Femur (tissue), 1 donor: Measurements from ENCODE around the gene SPHKAP.
"Not testable (repeated sequence)": the region's sequence is repeated elsewhere in the genome, so short reads cannot be mapped to it uniquely, and the experiment has no call there.

Source experiments
- DNase-seq: peaks from one replicate; pipeline ENCODE4 v3.0.0-alpha.2; 2017

SPHKAP gene

DNA sequence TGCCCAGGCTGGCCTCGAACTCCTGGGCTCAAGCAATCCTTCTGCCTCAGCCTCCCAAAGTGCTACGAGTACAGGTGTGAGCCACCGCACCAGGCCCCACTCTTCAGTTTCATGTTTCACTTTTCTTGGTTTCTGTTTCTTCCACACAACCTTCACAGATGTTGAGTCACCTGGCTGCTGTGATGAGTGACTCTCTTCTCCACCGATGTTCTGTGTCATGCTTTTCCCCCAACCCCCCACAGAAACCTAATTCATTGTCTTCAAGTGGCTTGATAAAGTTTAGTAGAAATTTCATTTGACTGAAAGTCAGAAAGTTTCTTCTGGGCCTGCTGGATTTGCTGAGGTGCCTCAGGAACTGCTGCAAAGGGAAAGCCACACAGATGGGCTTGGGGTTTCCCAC, 78.5 kb downstream of the SPHKAP start:
- DNase-seq, result no peak

DNA sequence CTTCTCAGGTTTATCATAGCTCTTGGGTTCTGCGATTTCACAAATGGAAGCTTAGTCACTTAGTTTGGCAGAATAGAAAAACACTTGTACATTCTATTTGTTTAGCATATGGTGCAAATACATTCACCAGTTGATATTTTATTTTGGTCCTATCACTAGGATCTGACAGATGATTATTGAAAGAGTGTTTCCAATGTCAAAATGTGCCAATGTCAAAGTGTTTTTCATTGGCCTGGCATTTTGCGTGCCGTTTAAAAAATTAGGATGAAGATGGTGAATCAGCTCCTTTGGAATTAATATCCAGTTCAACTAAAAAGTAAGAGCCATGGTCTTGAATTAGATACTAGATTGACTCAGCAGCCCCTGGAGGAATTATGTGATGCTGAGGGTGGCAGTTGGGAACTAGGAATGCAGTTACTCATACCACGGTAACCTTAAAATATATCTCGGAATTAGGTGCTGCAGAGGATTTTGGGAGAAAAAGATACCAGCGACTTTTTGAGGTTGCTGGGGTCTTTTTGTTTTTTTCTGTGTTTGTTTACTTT, 87.0 kb downstream of the SPHKAP start:
- DNase-seq, result no peak

DNA sequence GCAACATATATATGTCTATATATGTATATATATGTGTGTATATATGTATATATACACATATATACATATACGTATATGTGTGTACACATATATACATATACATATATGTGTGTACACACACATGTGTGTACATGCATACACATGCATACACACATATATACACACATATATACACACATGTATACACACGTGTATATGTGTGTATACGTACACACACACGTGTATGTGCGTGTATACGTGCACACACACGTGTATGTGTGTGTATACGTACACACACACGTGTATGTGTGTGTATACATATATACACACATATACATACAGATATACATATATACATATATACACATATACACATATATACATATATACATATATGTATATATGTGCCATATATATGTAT, 89.4 kb downstream of the SPHKAP start:
- no peak for DNase-seq

DNA sequence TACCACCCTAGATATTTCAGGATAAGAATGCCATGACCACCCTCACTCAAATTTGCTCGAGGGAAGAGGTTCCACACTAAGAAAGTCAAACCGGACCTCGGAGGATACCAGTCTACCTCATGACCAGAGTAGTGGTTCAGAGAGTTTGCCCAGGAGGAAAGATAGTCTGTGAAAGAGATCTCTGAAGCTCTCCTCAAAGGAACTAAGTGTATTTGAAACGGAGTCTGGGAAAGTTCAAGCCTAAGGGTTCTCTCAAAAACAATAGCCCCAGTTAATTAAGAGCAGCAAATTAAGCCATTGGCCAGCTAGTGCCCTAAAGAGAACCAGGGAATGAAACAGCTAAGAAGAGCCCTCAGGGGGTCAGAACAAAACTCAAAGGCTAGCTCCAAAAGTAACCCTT, 94.9 kb downstream of the SPHKAP start:
- no peak for DNase-seq

DNA sequence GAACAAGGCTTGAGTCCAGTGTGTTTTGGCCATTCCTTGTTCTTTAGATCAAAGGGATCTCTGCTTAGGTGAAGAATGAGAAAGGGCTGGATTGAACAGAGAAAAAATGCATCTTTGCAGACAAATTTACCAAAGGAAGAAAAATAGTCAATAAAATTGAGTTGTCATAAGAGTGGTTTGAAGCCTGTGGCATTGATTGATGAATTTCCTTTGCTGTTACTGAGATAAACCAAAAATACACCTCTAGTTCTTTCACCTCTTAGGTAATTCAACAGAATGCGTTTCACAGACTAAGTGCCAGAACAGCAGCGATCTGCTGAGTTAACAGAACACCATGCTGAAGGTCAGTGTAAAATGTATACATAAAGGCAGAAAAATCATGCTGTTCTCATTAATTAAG, 96.8 kb downstream of the SPHKAP start:
- no peak for DNase-seq

DNA sequence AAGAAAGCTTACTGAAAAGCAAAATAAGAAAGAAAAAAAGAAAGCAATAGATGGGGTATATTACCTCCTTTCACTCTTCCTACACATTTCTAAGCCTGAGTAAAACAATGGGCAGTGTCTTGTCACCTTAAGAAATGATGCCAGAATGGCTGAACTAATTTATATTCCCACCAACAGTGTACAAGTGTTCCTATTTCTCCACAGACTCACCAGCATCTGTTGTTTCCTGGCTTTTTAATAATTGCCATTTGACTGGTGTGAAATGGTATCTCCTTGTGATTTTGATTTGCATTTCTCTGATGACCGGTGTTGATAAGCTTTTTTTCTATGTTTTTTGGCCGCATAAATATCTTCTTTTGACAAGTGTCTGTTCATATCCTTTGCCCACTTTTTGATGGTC, 98.4 kb downstream of the SPHKAP start:
- no peak for DNase-seq

DNA sequence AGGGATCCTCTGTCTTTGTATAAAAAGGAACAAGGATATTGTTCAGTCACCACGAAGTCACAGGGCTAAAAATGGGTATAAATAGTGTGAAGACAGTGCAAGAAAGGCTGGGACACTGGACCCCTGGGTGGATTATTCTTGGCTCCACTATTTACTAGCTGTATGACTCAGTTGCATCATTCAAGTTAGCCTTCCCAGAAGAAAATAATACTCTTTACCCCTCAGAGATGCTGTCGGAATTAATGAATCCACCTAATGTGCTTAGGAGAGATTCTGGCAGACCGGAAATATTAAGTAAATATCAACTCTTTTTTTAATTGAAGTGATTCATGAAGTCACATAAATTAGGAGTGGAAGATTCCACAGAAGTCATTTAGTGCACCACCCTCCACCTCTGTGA, 98.9 kb downstream of the SPHKAP start:
- no peak for DNase-seq

DNA sequence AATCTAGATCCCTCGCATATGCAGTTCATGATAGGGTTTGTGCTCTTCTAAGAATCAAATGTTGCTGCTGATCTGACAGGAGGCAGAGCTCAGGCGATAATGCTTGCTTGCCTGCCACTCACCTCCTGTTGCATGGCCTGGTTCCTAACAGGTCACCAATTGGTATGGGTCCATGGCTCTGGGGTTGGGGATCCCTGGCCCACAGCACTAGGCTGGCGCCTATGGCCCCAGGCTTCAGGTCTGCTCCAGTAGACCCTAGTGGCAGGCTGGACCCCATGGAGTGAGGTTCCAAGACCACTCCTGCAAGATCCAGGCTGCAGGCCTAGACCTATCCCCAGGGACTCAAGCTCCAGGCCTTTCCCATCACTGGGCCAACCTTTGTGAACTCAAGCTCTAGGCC, 102.3 kb downstream of the SPHKAP start:
- no peak for DNase-seq

DNA sequence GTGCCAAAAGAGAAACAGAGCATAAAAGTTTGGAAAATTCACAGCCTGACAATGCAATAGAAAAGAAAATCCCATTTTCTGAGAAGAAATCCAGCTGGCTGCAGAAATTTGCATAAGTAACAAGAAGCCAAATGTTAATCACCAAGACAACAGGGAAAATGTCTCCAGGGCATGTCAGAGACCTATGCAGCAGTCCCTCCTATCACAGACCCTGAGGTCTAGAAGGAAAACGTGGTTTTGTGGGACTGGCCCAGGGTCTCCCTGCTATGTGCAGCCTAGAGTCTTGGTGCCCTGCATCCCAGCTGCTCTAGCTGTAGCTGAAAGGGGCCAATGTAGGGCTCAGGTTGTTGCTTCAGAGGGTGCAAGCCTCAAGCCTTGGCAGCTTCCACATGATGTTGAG, 104.8 kb downstream of the SPHKAP start:
- DNase-seq, result not testable (repeated sequence)

DNA sequence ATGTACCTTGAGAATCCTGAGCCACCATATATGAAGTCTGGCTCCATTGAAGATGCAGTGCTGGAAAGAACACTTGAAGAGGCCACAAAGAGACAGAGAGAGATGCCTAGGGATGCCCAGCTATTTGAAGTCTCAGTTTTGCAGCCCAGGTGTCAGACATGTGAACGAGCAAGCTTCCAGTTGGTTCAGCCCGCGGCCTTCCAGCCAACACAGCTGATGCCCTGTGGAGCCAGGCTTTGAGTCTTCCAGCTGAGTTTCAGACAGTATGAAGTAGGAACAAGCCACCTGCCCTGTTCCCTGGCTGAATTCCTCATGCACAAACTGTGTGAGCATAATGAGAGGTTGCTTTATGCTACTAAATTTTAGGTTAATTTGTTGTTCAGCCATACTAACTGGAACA, 108.8 kb downstream of the SPHKAP start:
- no peak for DNase-seq

DNA sequence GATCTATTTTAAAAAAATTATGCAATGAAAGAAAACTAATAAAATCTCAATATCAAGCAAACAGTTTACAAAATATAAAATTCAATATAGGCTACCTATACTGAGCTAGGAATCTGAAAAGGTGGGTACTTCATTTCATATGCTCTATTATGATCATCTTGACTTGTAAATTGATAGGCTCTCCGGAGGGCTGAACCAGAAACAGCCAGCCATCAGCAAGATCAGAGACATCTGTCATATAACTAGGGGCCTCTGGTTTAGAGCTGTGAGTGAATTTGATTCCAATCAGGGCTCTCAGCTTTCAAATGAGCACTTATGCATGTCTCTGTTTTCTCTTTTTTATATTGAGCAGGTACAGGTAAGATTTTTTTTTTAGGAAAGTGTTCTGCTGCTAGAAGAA, 114.2 kb downstream of the SPHKAP start:
- no peak for DNase-seq

DNA sequence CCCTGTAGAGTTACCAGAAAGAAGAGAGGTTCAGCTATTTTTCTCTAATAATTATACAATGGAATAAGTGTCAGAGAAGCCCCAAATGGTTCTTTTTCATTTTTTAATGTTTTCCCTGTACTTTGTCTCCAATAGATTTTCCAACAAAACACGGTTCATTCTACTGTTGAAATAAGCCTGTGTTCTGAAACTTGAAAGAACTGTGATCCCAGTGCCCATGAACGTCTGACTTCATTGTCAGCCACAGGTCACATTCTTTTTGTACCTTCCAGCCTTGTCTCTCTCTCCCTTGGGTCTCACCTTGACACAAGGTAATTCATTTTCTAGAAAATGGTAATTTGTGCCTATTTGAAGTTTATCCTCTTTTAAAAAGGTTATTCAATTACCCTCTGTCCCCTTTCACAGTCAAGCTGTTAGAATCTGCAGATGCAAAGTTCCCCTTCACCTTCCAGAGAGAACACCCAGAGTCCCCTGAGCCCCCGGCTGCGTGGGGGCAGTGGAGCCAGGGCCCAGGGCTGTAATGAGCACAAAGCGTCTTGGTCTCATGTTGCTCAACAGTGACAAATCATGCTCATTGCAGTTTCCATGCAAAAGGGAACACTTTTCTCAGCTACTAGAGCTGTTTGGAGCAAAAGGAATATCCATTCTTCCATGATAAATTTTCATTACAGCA, 115.2 kb downstream of the SPHKAP start:
- DNase-seq, result no peak

DNA sequence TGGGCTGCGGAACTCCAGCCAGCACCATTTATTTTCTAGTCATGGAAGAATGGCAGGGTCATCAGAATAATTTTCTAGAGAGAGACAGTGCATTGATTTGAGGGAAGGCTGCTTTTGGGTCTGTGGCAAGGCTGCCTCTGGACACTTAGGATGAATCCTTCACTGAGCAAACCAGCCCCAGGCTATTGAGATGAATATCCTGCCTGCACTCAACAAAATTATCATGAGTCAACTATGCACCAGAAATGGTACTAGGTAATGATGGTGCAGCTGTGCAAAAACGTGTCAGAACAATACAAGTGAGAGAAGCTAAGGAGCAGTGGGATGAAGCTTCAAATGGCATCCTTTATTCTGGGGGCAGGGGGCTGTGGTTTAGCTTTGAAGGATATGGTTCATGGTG, 115.8 kb downstream of the SPHKAP start:
- DNase-seq, result no peak

DNA sequence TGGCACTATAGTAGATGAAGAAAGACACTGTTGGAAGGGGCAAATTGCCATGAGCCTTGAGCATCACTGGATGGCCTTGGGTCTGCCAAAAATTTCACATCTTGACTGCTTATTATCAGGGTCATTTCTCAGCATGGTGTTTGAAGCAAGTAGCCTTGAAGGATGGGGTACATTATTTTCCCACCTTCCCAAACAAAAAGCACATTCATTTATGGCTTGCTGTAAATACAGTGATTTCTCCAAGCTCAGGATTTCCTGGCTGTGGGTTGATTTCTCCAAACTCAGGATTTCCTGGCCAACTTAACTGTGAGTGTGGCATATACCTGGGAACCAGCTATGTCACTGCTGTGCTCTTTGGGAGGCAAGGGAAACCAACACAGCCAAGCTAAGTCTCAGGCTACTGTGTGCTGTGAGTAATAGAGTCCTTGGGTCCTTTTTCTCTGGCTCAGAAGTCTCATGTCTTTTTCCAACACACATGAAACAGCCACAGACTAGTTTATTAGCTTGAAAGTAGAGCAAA, 116.6 kb downstream of the SPHKAP start:
- no peak for DNase-seq

DNA sequence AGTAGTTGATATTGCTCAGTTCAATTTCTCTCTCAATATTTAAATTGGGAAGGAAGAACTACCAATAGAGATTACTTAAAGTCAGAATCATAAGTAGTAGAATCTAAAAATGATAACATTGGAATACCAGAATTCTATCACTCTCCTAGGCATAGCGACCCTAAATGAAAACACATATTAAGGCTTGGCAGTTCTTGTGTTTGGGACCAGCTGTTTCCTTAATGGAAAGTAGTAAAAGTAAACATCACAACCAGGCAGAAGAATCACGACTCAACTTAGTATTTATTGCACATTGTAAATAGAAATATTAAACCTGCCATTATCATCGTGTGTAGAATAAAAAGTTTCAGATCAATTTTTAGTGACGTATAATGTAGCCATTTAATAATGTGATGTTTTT, 117.5 kb downstream of the SPHKAP start:
- DNase-seq, result no peak

DNA sequence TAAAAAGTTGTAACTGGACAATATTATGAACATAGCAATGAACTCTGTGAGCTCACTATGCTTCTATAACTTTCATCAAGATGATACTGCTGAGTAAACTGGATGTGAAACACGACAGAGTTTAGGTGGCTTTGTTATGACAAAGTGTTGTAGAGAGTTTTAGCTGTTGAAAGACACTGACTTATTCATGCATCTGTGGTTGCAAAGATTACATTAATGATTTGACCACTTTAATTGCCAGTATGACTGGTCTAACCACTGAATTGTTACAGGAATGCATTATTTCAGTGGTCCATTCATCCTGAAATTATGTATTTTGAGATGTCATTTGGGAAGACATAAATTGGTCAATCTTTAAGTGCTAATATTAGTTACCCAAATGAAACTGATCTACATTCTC, 117.9 kb downstream of the SPHKAP start:
- no peak for DNase-seq

DNA sequence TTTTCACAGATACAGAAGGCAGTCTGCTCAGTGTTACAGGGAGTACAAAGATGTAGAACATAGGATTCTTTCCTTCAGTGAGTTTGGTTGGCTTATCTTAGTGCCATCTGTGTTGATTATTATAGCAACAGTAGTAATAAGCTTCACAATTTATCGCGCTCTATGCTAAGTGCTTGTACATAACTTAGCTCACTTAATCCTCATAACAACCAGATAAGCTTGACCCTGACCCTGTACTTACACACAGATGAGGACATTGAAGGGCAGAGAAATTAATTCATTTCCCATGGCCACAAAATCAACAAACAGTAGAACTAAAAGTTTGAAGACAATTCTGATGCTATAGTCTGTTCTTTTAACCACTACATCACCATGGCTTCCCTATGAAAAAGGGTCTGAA, 121.8 kb downstream of the SPHKAP start:
- DNase-seq, result no peak

DNA sequence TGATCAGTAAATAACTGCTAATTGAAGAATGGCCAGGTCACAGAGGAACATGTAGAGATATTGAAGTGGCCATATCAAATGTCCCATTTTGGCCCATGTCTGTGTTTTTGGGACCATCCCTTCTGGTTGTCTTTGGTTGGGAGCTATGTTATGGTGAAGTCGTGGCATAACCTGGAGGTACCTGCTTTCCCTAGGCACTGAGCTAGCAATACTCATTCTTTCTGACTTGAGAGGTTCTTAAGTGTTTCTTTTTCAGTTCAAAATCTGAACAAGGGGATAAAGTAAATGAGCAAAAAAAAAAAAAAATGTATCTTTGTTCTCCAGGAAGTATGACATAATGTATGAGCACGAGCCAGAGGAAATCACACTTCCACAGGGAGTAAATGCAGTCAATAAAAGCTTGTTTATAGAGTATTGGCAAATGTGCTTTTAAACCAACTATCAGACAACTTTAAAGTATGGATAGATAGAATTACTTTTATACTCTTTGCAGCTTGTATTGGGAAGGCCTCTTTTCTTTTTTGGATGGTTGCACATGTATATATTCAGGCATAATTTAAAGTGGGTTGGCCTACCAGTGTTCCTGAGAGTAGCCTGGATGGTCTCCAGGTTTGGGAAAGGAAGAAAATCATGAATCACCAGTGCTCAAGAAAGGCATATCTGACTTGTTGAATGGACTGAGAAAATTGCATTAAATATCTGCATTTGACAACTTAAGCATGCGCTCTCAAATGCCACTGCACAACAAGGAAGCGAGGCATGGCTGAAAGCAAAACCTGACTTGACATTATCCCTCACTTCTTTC, 125.0 kb downstream of the SPHKAP start:
- no peak for DNase-seq

DNA sequence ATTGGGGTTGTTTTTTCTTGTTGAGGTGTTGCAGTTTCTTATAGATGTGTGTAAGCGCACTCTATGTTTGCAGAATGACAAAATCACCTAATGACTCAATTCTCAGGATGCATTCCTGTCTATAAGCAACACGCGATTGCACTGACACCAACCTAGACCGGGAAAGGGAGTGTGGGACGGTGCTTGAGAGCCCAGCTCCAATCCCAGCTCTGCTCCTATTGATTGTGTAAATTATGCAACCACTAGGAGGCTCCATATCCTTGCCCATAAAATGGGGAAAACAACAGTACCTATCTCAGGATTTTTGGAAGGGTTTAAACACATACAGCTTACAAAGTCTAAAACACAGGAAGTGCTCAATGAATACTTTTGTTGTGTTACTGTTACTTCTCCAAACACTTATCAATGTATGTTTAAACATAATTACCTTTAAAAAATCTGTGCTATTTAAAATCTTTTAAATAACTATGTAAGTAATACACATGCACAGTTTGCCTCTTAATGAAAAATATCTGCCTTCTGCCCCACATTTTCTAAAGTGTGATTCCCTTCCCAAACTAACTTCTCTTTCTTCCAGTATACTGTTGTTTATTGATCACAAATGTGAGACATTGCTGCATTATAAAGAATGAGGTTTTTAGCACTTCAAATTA, 132.5 kb downstream of the SPHKAP start:
- DNase-seq, result peak; percentile 25

DNA sequence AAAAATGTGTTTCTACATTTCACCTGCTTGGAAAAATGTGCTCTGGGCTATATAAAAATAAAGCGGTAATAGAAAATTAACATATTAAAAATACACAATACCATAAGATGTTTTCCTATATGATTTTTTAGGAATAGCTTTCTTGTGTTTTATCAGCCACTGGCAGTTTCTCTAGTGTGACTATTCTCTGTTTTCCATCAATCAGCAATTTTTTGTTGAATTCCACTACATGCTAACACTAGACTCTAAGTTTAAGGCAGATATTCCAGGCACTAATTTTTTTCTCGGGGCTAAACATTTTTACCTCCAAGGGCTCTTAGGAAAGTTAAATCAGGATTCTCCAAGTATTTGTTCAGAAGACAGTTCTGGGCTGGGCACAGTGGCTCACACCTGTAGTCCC, 140.5 kb downstream of the SPHKAP start:
- DNase-seq, result no peak

DNA sequence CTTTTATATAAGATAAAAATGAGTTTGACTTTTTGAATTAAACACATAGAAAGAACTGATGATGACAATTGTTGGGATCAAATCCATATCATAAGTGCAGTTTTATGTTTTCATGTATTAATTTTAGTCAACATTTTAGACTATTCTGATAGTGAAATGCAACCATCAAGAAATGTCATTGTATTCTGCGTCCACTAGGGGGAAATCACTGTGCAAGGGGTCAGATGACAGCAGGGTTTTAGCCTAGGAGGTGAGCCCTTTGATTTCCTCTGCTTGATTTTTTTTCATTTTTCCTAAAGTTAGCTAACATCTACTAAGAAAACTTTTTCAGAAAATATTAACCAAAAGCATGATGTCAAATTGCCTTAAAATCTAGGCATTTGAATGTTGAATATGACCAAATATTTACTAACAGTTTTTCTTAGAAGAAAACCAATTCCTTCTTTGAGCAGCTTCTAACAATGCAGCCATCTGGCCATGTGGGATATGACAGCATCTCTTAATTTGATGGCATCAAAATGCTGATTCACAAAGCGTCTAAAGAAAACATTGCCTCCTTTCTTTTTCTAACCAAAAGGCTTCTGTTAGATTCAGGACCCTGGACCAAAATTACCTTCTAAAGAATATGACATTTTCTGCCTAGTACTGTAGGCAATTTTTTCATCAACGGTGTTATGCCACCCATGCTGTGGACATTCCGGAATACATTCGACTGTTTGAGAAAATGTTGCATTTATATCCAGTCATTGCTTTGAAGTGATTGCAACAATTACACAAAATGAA, 141.5 kb downstream of the SPHKAP start:
- DNase-seq, result no peak

DNA sequence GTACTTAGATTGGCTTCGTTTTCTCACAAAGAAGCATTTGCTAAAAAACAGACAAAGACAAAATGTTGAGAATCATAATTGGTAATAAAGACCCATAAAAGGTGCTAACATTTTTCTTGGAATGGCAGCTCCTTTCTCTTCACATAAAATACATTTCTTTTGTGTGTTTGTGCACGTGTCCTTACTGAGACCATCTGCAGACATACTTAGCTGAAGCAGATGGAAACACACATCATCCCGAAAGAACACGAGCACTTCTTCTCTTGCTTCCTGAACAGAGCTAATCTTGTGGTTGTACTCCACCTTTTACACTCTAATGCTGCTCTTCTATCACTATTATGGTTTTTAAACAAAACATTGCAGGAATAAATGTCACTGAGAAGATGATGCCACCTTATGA, 142.5 kb downstream of the SPHKAP start:
- DNase-seq, result no peak

DNA sequence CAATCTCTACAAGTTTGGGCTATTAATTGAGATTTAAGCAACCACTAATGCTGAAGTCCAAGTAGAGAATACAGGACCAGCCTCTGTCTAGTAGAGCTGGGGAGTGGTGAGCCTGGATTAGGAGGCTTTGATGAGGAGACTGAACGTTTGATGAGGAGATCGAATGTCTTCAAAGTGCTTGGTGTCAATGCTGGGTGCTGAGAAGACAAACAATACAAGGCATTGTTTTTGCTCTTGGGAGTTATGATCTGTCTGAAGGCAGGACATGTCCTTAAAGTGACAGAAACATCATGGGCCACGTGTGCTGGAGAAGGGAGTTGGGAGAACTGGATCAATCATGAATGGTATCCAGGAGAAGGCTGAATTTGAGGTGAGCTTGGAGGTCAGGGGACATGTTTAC, 143.6 kb downstream of the SPHKAP start:
- no peak for DNase-seq
